ENCODE measurements around the gene KCNE1. TPM values are rescaled to one million over a fixed set of nuclear protein-coding genes. Genes with fewer than 3 reads are reported as not detected.
A peak's percentile ranks its signal among the peaks of the same experiment; 100 is the strongest.

Gene KCNE1
- total and polyA plus RNA-seq, 2 experiments from 2014 or later, result 0.29 to 2.3 TPM

DNA sequence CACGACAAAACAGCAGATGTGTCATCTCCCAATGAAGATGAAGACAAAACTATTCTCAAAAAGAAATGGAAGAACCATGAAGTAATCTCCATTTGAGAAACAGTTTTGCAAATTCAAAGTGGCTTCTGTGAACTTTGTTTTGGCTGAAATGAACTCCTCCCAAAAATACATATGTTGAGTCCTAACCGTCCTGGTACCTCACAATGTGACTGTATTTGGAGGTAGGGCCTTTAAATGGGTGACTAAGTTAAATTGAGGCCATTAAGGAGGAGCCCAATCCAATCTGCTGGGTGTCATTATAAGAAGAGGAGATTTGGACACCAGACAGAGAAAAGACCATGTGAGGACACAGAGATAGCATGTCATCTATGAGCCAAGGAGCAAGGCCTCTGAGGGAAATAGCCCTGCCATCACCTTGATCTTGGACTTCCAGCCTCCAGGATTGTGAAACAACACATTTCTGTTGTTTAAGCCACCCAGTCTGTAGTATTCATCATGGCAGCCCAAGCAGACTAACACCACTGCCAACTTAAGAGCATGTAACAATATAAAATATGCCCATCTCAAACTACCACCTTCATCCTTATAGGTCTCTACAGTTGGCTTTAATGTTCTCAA is 38.3 kb upstream of the KCNE1 start:
- Histone ChIP-seq H3K9me3 (ENCODE audit: low read depth) (no peaks in the 10 kb centered on the region), H3K4me1 (ENCODE audit: low read depth) (peaks cover 7% of the 10 kb centered on the region), H3K27ac (no peak overlapping the region), H3K4me3 (no peak overlapping the region), H3K36me3 (no peaks in the 10 kb centered on the region), H3K27me3 (no peaks in the 10 kb centered on the region)
- DNase-seq (ENCODE audit: low read depth in 1 of 2, low spot score in 1 of 2), result no peak
- TF ChIP-seq, protein P1, sequence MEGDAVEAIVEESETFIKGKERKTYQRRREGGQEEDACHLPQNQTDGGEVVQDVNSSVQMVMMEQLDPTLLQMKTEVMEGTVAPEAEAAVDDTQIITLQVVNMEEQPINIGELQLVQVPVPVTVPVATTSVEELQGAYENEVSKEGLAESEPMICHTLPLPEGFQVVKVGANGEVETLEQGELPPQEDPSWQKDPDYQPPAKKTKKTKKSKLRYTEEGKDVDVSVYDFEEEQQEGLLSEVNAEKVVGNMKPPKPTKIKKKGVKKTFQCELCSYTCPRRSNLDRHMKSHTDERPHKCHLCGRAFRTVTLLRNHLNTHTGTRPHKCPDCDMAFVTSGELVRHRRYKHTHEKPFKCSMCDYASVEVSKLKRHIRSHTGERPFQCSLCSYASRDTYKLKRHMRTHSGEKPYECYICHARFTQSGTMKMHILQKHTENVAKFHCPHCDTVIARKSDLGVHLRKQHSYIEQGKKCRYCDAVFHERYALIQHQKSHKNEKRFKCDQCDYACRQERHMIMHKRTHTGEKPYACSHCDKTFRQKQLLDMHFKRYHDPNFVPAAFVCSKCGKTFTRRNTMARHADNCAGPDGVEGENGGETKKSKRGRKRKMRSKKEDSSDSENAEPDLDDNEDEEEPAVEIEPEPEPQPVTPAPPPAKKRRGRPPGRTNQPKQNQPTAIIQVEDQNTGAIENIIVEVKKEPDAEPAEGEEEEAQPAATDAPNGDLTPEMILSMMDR (IDR thresholded peaks at IDR 0.05; ENCODE audit: low read depth, low read length), result no peak

DNA sequence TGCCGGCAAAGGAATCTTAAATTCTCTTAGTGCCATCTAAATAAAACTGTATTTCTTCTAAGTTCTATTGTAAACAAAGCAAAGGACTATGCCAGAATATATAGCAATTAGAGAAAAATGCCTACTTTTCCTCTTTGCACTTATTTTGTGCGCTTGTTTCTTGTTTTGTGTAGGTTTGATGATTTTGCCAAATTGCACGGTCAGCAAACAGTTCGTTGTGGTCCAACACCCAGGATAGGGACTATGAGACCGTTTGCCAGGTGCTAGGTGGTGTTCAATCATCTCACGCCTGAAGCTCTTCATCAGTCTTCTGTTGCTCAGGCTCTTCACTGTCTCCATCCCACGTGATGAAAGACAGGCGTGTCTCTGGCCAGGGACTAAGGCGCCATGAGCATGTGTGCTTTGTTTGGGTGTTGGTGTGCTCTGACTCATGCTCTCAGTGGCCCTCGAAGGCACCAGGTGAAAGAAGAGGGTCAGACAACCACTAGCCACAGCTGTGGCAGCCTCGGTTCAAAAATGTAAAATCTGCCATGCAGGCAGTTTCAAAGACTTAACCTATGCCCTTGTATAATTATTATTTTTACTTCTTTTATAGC is 36.9 kb upstream of the KCNE1 start:
- DNase-seq (ENCODE audit: low read depth in 1 of 2, low spot score in 1 of 2), result no peak
- H3K4me3 ChIP-seq, result no peak overlapping the region
- peaks cover 15% of the 10 kb centered on the region for H3K4me1 ChIP-seq (ENCODE audit: low read depth)
- TF ChIP-seq, protein P1 (IDR thresholded peaks at IDR 0.05; ENCODE audit: low read depth, low read length), result no peak
- H3K9me3 ChIP-seq (ENCODE audit: low read depth), result no peaks in the 10 kb centered on the region
- H3K27me3 ChIP-seq, result no peaks in the 10 kb centered on the region
- no peaks in the 10 kb centered on the region for H3K36me3 ChIP-seq
- H3K27ac ChIP-seq, result no peak overlapping the region

DNA sequence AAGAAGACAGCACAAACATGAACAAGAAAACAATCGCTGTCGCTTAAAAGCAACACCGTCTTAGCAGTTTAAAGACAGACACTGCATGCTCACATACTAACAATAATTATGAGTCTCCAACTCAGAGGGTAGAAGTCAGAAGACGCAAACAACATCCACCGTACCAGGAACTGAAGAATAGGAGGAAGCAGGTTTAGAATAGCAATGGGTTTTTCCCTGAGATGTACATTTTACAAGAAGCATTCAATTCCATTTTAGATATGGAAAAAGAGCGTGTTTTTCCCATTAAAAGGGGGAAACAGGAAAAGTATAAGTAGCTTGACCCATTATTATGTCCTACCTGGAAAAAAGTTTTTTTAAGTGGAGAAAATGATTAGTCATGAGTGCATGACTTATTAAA is 34.5 kb upstream of the KCNE1 start:
- H3K27me3 ChIP-seq, result no peaks in the 10 kb centered on the region
- H3K4me1 ChIP-seq (ENCODE audit: low read depth), result peaks cover 15% of the 10 kb centered on the region
- no peak overlapping the region for H3K27ac ChIP-seq
- H3K4me3 ChIP-seq, result no peak overlapping the region
- no peak for DNase-seq (ENCODE audit: low read depth in 1 of 2, low spot score in 1 of 2)
- TF ChIP-seq, protein P1 (IDR thresholded peaks at IDR 0.05; ENCODE audit: low read depth, low read length), result no peak
- no peaks in the 10 kb centered on the region for H3K9me3 ChIP-seq (ENCODE audit: low read depth)
- H3K36me3 ChIP-seq, result no peaks in the 10 kb centered on the region

DNA sequence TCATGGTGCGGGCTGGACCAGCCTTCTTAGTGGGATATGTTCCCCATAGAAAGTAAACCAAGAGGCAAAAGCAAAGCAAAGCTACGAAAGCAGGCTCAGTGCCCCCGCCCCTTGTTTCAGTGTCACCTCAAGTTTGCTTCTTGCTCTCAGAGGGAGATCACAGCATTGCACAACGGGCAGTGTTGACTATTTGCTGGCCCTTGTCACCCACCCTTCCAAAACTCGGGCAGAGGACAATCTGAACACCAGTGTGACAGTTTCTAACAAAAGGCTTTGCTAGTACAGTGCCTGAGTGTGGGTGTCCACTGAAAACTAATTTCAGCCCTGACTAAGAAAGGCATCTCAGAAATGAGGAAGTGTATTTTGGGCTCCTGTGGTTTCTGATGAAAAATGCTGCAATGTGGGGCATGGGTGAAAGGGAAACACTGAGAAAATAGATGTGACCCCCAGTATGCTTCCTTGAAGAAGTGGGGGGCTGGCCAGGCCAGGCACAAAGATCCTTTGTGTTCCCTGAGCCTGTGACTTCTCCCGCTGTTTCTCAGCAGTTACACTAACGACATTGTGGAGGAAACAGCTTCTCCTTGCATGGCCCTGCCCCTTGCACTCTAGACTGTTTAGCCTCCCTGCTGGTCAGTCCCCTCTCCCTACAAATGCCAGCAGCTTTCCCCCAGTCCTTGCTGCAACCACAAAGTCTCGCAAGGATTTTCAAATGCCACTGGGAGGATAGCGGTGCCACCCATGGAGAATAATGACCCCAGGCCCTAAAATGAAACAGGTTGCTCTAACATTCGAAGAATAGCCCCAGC is 33.3 kb upstream of the KCNE1 start:
- Histone ChIP-seq H3K27ac (peak overlapping the region; percentile 95), H3K27me3 (no peaks in the 10 kb centered on the region), H3K4me3 (no peak overlapping the region), H3K36me3 (no peaks in the 10 kb centered on the region), H3K4me1 (ENCODE audit: low read depth) (peaks cover 15% of the 10 kb centered on the region), H3K9me3 (ENCODE audit: low read depth) (no peaks in the 10 kb centered on the region)
- TF ChIP-seq, protein P1 (IDR thresholded peaks at IDR 0.05; ENCODE audit: low read depth, low read length), result no peak
- peak; percentile 49 to 90 for DNase-seq (ENCODE audit: low read depth in 1 of 2, low spot score in 1 of 2)

DNA sequence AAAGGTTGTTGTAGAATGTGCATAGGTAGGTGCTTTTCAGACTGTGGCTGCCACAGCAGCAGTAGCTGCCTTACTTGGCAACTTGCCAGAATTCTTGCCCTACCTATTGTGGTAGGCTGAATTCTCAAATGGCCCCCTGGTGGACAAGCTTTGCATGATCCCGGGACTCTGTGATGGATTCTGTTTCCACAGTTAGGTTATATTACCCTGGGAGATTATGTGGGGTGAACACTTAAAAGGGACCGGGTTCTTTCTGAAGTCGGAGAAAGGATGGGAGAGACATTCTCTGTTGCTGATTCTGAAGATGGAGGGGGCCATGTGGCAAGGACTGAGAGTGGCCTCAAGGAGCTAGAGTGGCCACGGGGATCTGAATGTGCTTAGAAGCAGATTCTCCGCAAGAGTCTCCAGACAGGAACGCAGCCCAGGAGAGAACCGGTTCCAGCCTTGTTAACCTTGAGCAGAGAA is 32.1 kb upstream of the KCNE1 start:
- peak; percentile 57 to 89 for DNase-seq (ENCODE audit: low read depth in 1 of 2, low spot score in 1 of 2)
- Histone ChIP-seq H3K9me3 (ENCODE audit: low read depth) (no peaks in the 10 kb centered on the region), H3K4me3 (no peak overlapping the region), H3K4me1 (ENCODE audit: low read depth) (peaks cover 15% of the 10 kb centered on the region), H3K27me3 (no peaks in the 10 kb centered on the region), H3K27ac (no peak overlapping the region), H3K36me3 (no peaks in the 10 kb centered on the region)
- TF ChIP-seq, protein P1 (IDR thresholded peaks at IDR 0.05; ENCODE audit: low read depth, low read length), result peak; percentile 76

Measured in cardiac muscle cell (in vitro differentiated cells and primary cell).